ENCODE results near the gene CRY1.

DNA sequence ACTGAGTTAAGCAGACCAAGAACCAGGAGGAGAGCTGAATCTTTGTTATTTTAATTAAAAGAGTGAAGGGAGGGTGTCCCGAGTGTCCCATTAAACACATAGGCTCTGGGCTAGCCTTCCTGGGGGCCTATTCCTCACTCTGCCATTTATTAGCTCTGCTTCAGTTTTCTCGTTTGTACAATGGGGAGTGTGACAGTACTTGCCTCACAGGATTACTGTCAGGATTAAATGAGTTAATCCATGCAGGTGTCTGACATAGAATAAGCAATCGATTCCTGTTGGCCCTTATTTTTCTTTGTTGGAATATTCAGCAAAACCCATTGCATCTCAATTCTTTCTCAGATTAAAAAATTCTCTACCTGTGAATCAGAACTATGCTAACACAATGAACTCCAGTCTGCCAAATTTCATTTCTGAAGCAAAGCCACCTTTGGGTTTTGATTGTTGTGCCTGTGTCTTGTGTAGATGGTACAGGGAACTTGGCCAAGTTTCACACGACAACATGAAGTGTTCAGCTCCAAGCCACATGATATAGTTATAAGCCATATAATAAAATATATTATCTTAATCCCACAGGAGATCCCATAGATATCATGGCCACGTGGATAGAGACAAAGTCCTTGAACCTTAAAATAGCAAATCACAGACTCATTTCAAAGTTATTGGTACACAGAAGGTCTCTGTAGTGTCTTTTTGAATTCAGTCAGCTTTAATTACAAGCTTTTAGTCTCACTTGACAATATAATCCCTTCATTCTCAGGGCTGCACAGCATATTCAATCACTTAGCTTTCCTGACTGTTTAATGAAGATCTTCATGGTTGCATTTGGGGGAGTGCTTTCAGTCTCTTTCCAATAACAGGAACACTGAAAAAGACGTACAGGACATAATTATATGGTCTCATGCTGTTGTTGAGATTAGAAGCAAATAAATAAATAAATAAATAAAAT is 34.4 kb upstream of the CRY1 start:
- TF ChIP-seq, protein P1, sequence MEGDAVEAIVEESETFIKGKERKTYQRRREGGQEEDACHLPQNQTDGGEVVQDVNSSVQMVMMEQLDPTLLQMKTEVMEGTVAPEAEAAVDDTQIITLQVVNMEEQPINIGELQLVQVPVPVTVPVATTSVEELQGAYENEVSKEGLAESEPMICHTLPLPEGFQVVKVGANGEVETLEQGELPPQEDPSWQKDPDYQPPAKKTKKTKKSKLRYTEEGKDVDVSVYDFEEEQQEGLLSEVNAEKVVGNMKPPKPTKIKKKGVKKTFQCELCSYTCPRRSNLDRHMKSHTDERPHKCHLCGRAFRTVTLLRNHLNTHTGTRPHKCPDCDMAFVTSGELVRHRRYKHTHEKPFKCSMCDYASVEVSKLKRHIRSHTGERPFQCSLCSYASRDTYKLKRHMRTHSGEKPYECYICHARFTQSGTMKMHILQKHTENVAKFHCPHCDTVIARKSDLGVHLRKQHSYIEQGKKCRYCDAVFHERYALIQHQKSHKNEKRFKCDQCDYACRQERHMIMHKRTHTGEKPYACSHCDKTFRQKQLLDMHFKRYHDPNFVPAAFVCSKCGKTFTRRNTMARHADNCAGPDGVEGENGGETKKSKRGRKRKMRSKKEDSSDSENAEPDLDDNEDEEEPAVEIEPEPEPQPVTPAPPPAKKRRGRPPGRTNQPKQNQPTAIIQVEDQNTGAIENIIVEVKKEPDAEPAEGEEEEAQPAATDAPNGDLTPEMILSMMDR (IDR thresholded peaks at IDR 0.05): no peak
- TF ChIP-seq POLR2AphosphoS5 (IDR thresholded peaks at IDR 0.05; ENCODE audit: low read depth, low read length) (no peak), SIN3A (IDR thresholded peaks at IDR 0.05; ENCODE audit: borderline replicate concordance, insufficient read depth, low read depth, low read length) (no peak), TCF7L2 (IDR thresholded peaks at IDR 0.05; ENCODE audit: low read depth, low read length) (no peak)
- TF ChIP-seq, protein P2, sequence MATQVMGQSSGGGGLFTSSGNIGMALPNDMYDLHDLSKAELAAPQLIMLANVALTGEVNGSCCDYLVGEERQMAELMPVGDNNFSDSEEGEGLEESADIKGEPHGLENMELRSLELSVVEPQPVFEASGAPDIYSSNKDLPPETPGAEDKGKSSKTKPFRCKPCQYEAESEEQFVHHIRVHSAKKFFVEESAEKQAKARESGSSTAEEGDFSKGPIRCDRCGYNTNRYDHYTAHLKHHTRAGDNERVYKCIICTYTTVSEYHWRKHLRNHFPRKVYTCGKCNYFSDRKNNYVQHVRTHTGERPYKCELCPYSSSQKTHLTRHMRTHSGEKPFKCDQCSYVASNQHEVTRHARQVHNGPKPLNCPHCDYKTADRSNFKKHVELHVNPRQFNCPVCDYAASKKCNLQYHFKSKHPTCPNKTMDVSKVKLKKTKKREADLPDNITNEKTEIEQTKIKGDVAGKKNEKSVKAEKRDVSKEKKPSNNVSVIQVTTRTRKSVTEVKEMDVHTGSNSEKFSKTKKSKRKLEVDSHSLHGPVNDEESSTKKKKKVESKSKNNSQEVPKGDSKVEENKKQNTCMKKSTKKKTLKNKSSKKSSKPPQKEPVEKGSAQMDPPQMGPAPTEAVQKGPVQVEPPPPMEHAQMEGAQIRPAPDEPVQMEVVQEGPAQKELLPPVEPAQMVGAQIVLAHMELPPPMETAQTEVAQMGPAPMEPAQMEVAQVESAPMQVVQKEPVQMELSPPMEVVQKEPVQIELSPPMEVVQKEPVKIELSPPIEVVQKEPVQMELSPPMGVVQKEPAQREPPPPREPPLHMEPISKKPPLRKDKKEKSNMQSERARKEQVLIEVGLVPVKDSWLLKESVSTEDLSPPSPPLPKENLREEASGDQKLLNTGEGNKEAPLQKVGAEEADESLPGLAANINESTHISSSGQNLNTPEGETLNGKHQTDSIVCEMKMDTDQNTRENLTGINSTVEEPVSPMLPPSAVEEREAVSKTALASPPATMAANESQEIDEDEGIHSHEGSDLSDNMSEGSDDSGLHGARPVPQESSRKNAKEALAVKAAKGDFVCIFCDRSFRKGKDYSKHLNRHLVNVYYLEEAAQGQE (IDR thresholded peaks at IDR 0.05; ENCODE audit: insufficient read depth in 1 of 2, low read depth in 2 of 2, low read length in 1 of 2): no peak
